ENCODE results near the gene GNA14. TPM values are rescaled to one million over a fixed set of nuclear protein-coding genes. Genes with fewer than 3 reads are reported as not detected.
A peak's percentile ranks its signal among the peaks of the same experiment; 100 is the strongest.

GNA14 gene
- total RNA-seq, 1 experiment from 2014 or later: 1.2 TPM

DNA sequence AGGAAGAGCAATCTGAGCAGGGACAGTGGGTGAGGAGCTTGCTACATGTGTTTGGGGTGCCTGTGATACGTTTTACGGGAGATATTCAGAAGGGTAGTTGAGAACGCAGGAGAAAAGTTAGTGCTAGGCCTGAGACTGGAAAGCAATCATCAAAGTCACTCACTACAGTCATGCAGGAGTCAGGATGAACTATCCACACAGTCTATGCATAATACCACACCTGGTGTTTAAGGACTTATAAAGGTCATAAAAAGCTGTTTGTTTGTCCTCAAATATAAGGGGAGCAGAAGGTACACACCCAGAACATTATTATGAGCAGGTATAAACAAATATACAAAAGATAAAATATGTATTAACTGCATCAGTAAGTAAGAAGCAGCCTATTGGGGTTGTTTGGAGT is 176.6 kb downstream of the GNA14 start:
- TF ChIP-seq, protein P1, sequence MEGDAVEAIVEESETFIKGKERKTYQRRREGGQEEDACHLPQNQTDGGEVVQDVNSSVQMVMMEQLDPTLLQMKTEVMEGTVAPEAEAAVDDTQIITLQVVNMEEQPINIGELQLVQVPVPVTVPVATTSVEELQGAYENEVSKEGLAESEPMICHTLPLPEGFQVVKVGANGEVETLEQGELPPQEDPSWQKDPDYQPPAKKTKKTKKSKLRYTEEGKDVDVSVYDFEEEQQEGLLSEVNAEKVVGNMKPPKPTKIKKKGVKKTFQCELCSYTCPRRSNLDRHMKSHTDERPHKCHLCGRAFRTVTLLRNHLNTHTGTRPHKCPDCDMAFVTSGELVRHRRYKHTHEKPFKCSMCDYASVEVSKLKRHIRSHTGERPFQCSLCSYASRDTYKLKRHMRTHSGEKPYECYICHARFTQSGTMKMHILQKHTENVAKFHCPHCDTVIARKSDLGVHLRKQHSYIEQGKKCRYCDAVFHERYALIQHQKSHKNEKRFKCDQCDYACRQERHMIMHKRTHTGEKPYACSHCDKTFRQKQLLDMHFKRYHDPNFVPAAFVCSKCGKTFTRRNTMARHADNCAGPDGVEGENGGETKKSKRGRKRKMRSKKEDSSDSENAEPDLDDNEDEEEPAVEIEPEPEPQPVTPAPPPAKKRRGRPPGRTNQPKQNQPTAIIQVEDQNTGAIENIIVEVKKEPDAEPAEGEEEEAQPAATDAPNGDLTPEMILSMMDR (conservative IDR thresholded peaks at IDR 0.05; ENCODE audit: low read depth, low read length): no peak
- TF ChIP-seq EZH2phosphoT487 (IDR thresholded peaks at IDR 0.05; ENCODE audit: borderline replicate concordance, low read length) (no peak), EZH2 (IDR thresholded peaks at IDR 0.05; ENCODE audit: low read length, unreplicated experiment) (no peak)
- Histone ChIP-seq H3K79me2 (ENCODE audit: low read length) (no peaks in the 10 kb centered on the region), H2AFZ (ENCODE audit: low read length) (no peak overlapping the region), H3K4me1 (ENCODE audit: insufficient read depth, low read length) (peaks cover 8% of the 10 kb centered on the region), H3K9me2 (replicated peaks; ENCODE audit: low read length) (no peaks in the 10 kb centered on the region), H3K27ac (ENCODE audit: low read length) (no peak overlapping the region), H3K4me3 (ENCODE audit: low read length) (no peak overlapping the region), H3K36me3 (ENCODE audit: low read depth, low read length) (no peaks in the 10 kb centered on the region), H3K4me2 (ENCODE audit: low read length) (no peak overlapping the region), H3F3A (ENCODE audit: low read length, unreplicated experiment) (no peaks in the 10 kb centered on the region), H3K9ac (ENCODE audit: low read length) (no peak overlapping the region), H3K9me3 (ENCODE audit: low read length) (no peaks in the 10 kb centered on the region), H3K27me3 (ENCODE audit: low read length) (no peaks in the 10 kb centered on the region), H4K20me1 (ENCODE audit: low read length) (no peaks in the 10 kb centered on the region)
- intact Hi-C loops (cut with micrococcal nuclease): no loop called here
- ATAC-seq (no peak), DNase-seq (no peak)
- BruUV-seq (replicated peaks): no TSS peak
- ChIA-PET CTCF (no interaction called here), POLR2A (ENCODE audit: unreplicated experiment) (no interaction called here)

DNA sequence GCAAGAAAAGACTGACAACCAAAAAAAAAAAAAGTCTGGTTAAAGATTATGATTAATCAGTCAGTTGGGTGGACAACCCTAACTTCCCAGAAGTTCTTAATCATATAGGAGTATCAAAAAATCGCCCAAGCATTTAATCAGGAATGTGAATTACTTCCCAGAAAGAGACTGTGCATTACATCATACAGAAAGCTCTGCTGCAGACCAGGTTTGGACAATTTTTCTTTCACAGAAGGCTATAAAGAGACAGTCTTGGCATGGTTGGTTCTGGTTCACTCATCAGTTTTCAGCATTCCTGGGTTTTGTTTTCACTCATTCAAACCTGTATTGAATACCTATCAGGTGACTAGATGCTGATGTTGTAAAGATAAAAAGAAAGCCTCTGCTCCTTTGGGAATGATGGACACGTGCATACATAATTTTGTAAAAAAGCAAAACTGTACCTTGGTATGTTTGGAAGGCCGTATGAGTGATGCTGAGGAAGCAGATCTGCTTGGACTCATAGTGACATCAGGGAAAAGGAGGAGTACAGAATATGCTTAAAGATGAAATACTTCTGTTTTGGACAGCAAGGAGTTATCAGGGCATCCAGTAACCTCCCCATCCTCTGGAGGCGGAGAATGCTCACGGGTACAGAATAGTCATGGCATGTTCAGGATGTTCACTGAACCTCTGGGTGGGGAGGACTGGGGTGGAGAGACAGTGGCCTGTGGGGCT is 178.4 kb downstream of the GNA14 start:
- ATAC-seq (no peak), DNase-seq (peak; percentile 15)
- H3K4me3 ChIP-seq (ENCODE audit: low read length): no peak overlapping the region
- no peaks in the 10 kb centered on the region for H3K79me2 ChIP-seq (ENCODE audit: low read length)
- intact Hi-C loops (cut with micrococcal nuclease): no loop called here
- CTCF ChIA-PET: no interaction called here
- H4K20me1 ChIP-seq (ENCODE audit: low read length): no peaks in the 10 kb centered on the region
- H3F3A ChIP-seq (ENCODE audit: low read length, unreplicated experiment): no peaks in the 10 kb centered on the region
- no peak overlapping the region for H2AFZ ChIP-seq (ENCODE audit: low read length)
- H3K9me3 ChIP-seq (ENCODE audit: low read length): no peaks in the 10 kb centered on the region
- H3K9me2 ChIP-seq (replicated peaks; ENCODE audit: low read length): no peaks in the 10 kb centered on the region
- H3K4me1 ChIP-seq (ENCODE audit: insufficient read depth, low read length): peaks cover 13% of the 10 kb centered on the region
- TF ChIP-seq, protein P1 (conservative IDR thresholded peaks at IDR 0.05; ENCODE audit: low read depth, low read length): no peak
- TF ChIP-seq EZH2phosphoT487 (IDR thresholded peaks at IDR 0.05; ENCODE audit: borderline replicate concordance, low read length) (no peak), EZH2 (IDR thresholded peaks at IDR 0.05; ENCODE audit: low read length, unreplicated experiment) (no peak)
- no peak overlapping the region for H3K4me2 ChIP-seq (ENCODE audit: low read length)
- POLR2A ChIA-PET (ENCODE audit: unreplicated experiment): no interaction called here
- no peak overlapping the region for H3K9ac ChIP-seq (ENCODE audit: low read length)
- H3K36me3 ChIP-seq (ENCODE audit: low read depth, low read length): no peaks in the 10 kb centered on the region
- no peaks in the 10 kb centered on the region for H3K27me3 ChIP-seq (ENCODE audit: low read length)
- no TSS peak for BruUV-seq (replicated peaks)
- no peak overlapping the region for H3K27ac ChIP-seq (ENCODE audit: low read length)

DNA sequence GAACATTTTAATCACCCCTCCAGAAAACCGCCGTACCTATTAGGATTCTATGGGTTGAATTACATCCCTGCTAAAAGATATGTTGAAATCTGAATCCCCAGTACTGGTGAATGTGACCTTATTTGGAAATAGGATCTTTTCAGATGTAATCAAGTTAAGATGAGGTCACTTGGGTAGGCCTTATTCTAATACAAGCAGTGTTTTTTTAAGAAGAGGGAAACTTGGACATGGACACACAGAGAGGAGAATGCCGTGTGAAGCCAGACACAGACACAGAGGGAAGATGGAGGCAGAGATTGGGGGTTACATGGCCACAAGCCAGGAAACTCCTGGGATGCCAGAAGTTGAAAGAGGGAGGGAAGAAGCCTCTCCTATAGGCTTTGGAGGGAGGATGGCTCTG is 183.5 kb downstream of the GNA14 start:
- H3K4me2 ChIP-seq (ENCODE audit: low read length): no peak overlapping the region
- H3K9me2 ChIP-seq (replicated peaks; ENCODE audit: low read length): no peaks in the 10 kb centered on the region
- H3K36me3 ChIP-seq (ENCODE audit: low read depth, low read length): no peaks in the 10 kb centered on the region
- no peak overlapping the region for H3K4me3 ChIP-seq (ENCODE audit: low read length)
- H3K27me3 ChIP-seq (ENCODE audit: low read length): no peaks in the 10 kb centered on the region
- no peaks in the 10 kb centered on the region for H3F3A ChIP-seq (ENCODE audit: low read length, unreplicated experiment)
- intact Hi-C loops (cut with micrococcal nuclease): no loop called here
- ChIA-PET CTCF (no interaction called here), POLR2A (ENCODE audit: unreplicated experiment) (no interaction called here)
- BruUV-seq (replicated peaks): no TSS peak
- H3K27ac ChIP-seq (ENCODE audit: low read length): no peak overlapping the region
- ATAC-seq (no peak), DNase-seq (no peak)
- H2AFZ ChIP-seq (ENCODE audit: low read length): no peak overlapping the region
- TF ChIP-seq, protein P1 (conservative IDR thresholded peaks at IDR 0.05; ENCODE audit: low read depth, low read length): no peak
- no peak for TF ChIP-seq EZH2phosphoT487 (IDR thresholded peaks at IDR 0.05; ENCODE audit: borderline replicate concordance, low read length)
- TF ChIP-seq EZH2 (IDR thresholded peaks at IDR 0.05; ENCODE audit: low read length, unreplicated experiment): no peak
- peaks cover 13% of the 10 kb centered on the region for H3K4me1 ChIP-seq (ENCODE audit: insufficient read depth, low read length)
- H4K20me1 ChIP-seq (ENCODE audit: low read length): no peaks in the 10 kb centered on the region
- no peak overlapping the region for H3K9ac ChIP-seq (ENCODE audit: low read length)
- no peaks in the 10 kb centered on the region for H3K79me2 ChIP-seq (ENCODE audit: low read length)
- no peaks in the 10 kb centered on the region for H3K9me3 ChIP-seq (ENCODE audit: low read length)

All from PC-3 (cell line).